Osteocyte (in vitro differentiated cells): ENCODE measurements around the gene NOC2L. TPM values are rescaled to one million over a fixed set of nuclear protein-coding genes. Genes with fewer than 3 reads are reported as not detected.

Experiments
- DNase-seq: peaks from one replicate; pipeline ENCODE4 v3.0.0; 2021; ENCODE audit warnings: mixed read lengths; ENCODE audit not compliant: unreplicated experiment; ENCODE audit errors: extremely low spot score
- H3K27ac Mint-ChIP-seq: one replicate; pipeline ENCODE4 v1.8.0; 2021; ENCODE audit warnings: mild to moderate bottlenecking, mixed read lengths; ENCODE audit not compliant: unreplicated experiment
- H3K27me3 Mint-ChIP-seq: one replicate; pipeline ENCODE4 v1.8.0; 2021; ENCODE audit warnings: mixed read lengths; ENCODE audit not compliant: unreplicated experiment
- H3K36me3 Mint-ChIP-seq: one replicate; pipeline ENCODE4 v1.8.0; 2021; ENCODE audit warnings: mixed read lengths; ENCODE audit not compliant: unreplicated experiment
- H3K4me1 Mint-ChIP-seq: one replicate; pipeline ENCODE4 v1.8.0; 2021; ENCODE audit warnings: mixed read lengths; ENCODE audit not compliant: unreplicated experiment
- H3K4me3 Mint-ChIP-seq: one replicate; pipeline ENCODE4 v1.8.0; 2021; ENCODE audit warnings: mild to moderate bottlenecking, moderate library complexity, mixed read lengths; ENCODE audit not compliant: unreplicated experiment
- H3K9me3 Mint-ChIP-seq: one replicate; pipeline ENCODE4 v1.8.0; 2021; ENCODE audit warnings: mixed read lengths; ENCODE audit not compliant: unreplicated experiment
- CTCF ChIP-seq: fragments of 200-600 bp; sonication (generic); IDR thresholded peaks from 2 replicates; pipeline ENCODE4 v1.5.0; 2021; ENCODE audit warnings: antibody characterized with exemption, mild to moderate bottlenecking, moderate library complexity
- total RNA-seq: library from RNA; stranded (reverse); gene quantifications from 2 replicates; pipeline ENCODE4 v1.2.1, GENCODE V29; 2021

The NOC2L gene
- total RNA-seq, 1 donor from 2014 or later = 60.5 TPM

GRCh38 chr1:939511-940106, 19.4 kb downstream of the NOC2L start:
- H3K27ac Mint-ChIP-seq = no peak overlapping the region
- no peaks in the 10 kb centered on the region for H3K9me3 Mint-ChIP-seq
- H3K4me1 Mint-ChIP-seq = peaks cover 51% of the 10 kb centered on the region
- no peak for DNase-seq
- H3K4me3 Mint-ChIP-seq = no peak overlapping the region
- no peaks in the 10 kb centered on the region for H3K36me3 Mint-ChIP-seq
- no peaks in the 10 kb centered on the region for H3K27me3 Mint-ChIP-seq
- no peak for TF ChIP-seq CTCF

GRCh38 chr1:938711-939489, 20.2 kb downstream of the NOC2L start:
- Mint-ChIP-seq H3K27me3 (no peaks in the 10 kb centered on the region), H3K27ac (no peak overlapping the region), H3K36me3 (no peaks in the 10 kb centered on the region), H3K4me1 (peaks cover 44% of the 10 kb centered on the region), H3K9me3 (no peaks in the 10 kb centered on the region), H3K4me3 (no peak overlapping the region)
- DNase-seq = no peak
- TF ChIP-seq CTCF = no peak

GRCh38 chr1:938088-938683, 20.9 kb downstream of the NOC2L start:
- TF ChIP-seq CTCF = peak; percentile 29
- Mint-ChIP-seq H3K4me3 (no peak overlapping the region), H3K27ac (no peak overlapping the region), H3K4me1 (peaks cover 38% of the 10 kb centered on the region), H3K9me3 (no peaks in the 10 kb centered on the region), H3K27me3 (no peaks in the 10 kb centered on the region), H3K36me3 (no peaks in the 10 kb centered on the region)
- no peak for DNase-seq

- Mint-ChIP-seq H3K27me3 (no peaks in the 10 kb centered on the region), H3K9me3 (no peaks in the 10 kb centered on the region), H3K4me1 (peaks cover 34% of the 10 kb centered on the region), H3K27ac (no peak overlapping the region), H3K36me3 (no peaks in the 10 kb centered on the region), H3K4me3 (no peak overlapping the region)
- TF ChIP-seq CTCF = no peak
- DNase-seq = no peak
These were observed 21.5 kb downstream of the NOC2L start for GRCh38 chr1:937521-937920.
